ENCODE measurements around the gene TRAPPC6A. TPM values are rescaled to one million over a fixed set of nuclear protein-coding genes. Genes with fewer than 3 reads are reported as not detected.

The TRAPPC6A gene
- total RNA-seq, 4 donors from 2014 or later, result 15.7 to 51.2 (median 29.7) TPM; not detected in 1

GRCh38 chr19:45170146-45171106, 7.6 kb downstream of the TRAPPC6A start:
- TF ChIP-seq CTCF (IDR thresholded peaks at IDR 0.05), result no peak
- TF ChIP-seq POLR2AphosphoS5 (IDR thresholded peaks at IDR 0.05), result no peak
- TF ChIP-seq POLR2A (IDR thresholded peaks at IDR 0.05), result no peak
- TF ChIP-seq EP300 (IDR thresholded peaks at IDR 0.05; ENCODE audit: low read depth), result no peak
- Histone ChIP-seq H3K36me3 (no peaks in the 10 kb centered on the region), H3K9me3 (no peaks in the 10 kb centered on the region), H3K4me1 (peaks cover 3 to 19% (median 12%) of the 10 kb centered on the region in 4 donors), H3K27ac (no peak overlapping the region), H3K27me3 (no peaks in the 10 kb centered on the region), H3K4me3 (no peak overlapping the region)
- intact Hi-C loops (cut with DNase I; ENCODE audit: low total_unique reads), result no loop called here
- in situ Hi-C loops (cut with MboI; ENCODE audit: low pct_ligation_motif_present in 1 of 4, low pct_unique_long_range_greater_than_20kb in 1 of 4, low sequenced_read_pairs in 3 of 4), result no loop called here
- WGBS, 2 donors (ENCODE audit: low coverage in 1 of 2), result 77 to 84% methylated on average over 6 to 19 of the region's 21 CpGs
- no peak for DNase-seq

- no peaks in the 10 kb centered on the region for H3K27me3 ChIP-seq
- in situ Hi-C loops (cut with MboI; ENCODE audit: low pct_ligation_motif_present in 1 of 4, low pct_unique_long_range_greater_than_20kb in 1 of 4, low sequenced_read_pairs in 3 of 4) (no loop called here), intact Hi-C loops (cut with DNase I; ENCODE audit: low total_unique reads) (no loop called here)
- H3K27ac ChIP-seq, result no peak overlapping the region
- H3K9me3 ChIP-seq, result no peaks in the 10 kb centered on the region
- H3K4me3 ChIP-seq, result no peak overlapping the region
- TF ChIP-seq POLR2A (IDR thresholded peaks at IDR 0.05), result no peak
- TF ChIP-seq CTCF (IDR thresholded peaks at IDR 0.05), result no peak
- TF ChIP-seq EP300 (IDR thresholded peaks at IDR 0.05; ENCODE audit: low read depth), result no peak
- no peak for TF ChIP-seq POLR2AphosphoS5 (IDR thresholded peaks at IDR 0.05)
- WGBS, 2 donors (ENCODE audit: low coverage in 1 of 2), result 93 to 100% methylated on average over 3 to 9 of the region's 10 CpGs
- peaks cover 3 to 23% (median 16%) of the 10 kb centered on the region in 4 donors for H3K4me1 ChIP-seq
- DNase-seq, result no peak
- no peaks in the 10 kb centered on the region for H3K36me3 ChIP-seq
Observed at GRCh38 chr19:45169602-45170001, 8.4 kb downstream of the TRAPPC6A start.

GRCh38 chr19:45168767-45169351, 9.2 kb downstream of the TRAPPC6A start:
- no peak overlapping the region for H3K27ac ChIP-seq
- H3K27me3 ChIP-seq, result no peaks in the 10 kb centered on the region
- 80 to 85% methylated on average over 1 to 9 of the region's 16 CpGs for WGBS, 2 donors (ENCODE audit: low coverage in 1 of 2)
- H3K4me1 ChIP-seq, result peaks cover 6 to 30% (median 22%) of the 10 kb centered on the region in 4 donors
- H3K36me3 ChIP-seq, result no peaks in the 10 kb centered on the region
- no peaks in the 10 kb centered on the region for H3K9me3 ChIP-seq
- H3K4me3 ChIP-seq, result no peak overlapping the region
- no peak for DNase-seq
- intact Hi-C loops (cut with DNase I; ENCODE audit: low total_unique reads) (no loop called here), in situ Hi-C loops (cut with MboI; ENCODE audit: low pct_ligation_motif_present in 1 of 4, low pct_unique_long_range_greater_than_20kb in 1 of 4, low sequenced_read_pairs in 3 of 4) (no loop called here)
- no peak for TF ChIP-seq CTCF (IDR thresholded peaks at IDR 0.05)
- no peak for TF ChIP-seq EP300 (IDR thresholded peaks at IDR 0.05; ENCODE audit: low read depth)
- no peak for TF ChIP-seq POLR2A (IDR thresholded peaks at IDR 0.05)
- no peak for TF ChIP-seq POLR2AphosphoS5 (IDR thresholded peaks at IDR 0.05)

- no peak overlapping the region for H3K27ac ChIP-seq
- no peak for DNase-seq
- intact Hi-C loops (cut with DNase I; ENCODE audit: low total_unique reads) (no loop called here), in situ Hi-C loops (cut with MboI; ENCODE audit: low pct_ligation_motif_present in 1 of 4, low pct_unique_long_range_greater_than_20kb in 1 of 4, low sequenced_read_pairs in 3 of 4) (no loop called here)
- H3K27me3 ChIP-seq, result peaks cover 5% of the 10 kb centered on the region
- no peak overlapping the region for H3K4me3 ChIP-seq
- peaks cover 6 to 23% (median 19%) of the 10 kb centered on the region in 4 donors for H3K4me1 ChIP-seq
- H3K9me3 ChIP-seq, result no peaks in the 10 kb centered on the region
- no peaks in the 10 kb centered on the region for H3K36me3 ChIP-seq
- WGBS, 2 donors (ENCODE audit: low coverage in 1 of 2), result 63 to 81% methylated on average over 2 to 14 of the region's 14 CpGs
- no peak for TF ChIP-seq POLR2AphosphoS5 (IDR thresholded peaks at IDR 0.05)
- TF ChIP-seq CTCF (IDR thresholded peaks at IDR 0.05), result no peak
- no peak for TF ChIP-seq EP300 (IDR thresholded peaks at IDR 0.05; ENCODE audit: low read depth)
- no peak for TF ChIP-seq POLR2A (IDR thresholded peaks at IDR 0.05)
Observed at GRCh38 chr19:45166723-45167252, 11.2 kb downstream of the TRAPPC6A start.

All from transverse colon (tissue), 4 donors.